Right ventricle myocardium superior (tissue), 1 donor: ENCODE measurements around the gene SMARCD2. TPM values are rescaled to one million over a fixed set of nuclear protein-coding genes. Genes with fewer than 3 reads are reported as not detected.

Experiments used
- ATAC-seq: fragments of 200-7000 bp; cut with Tn5 transposase; one replicate; pipeline ENCODE4 v1.9.1; 2020; ENCODE audit warnings: mild to moderate bottlenecking; ENCODE audit not compliant: poor library complexity
- DNase-seq: peaks from one replicate; pipeline ENCODE4 v3.0.0-alpha.2; 2020
- intact Hi-C: fragments of 100-400 bp; cut with DNase I; formaldehyde crosslinking; loops from one replicate; pipeline ENCODE4 v1.11.2; 2022
- total RNA-seq: library from RNA; stranded (reverse); fragmentation: NEBNext Ultra II Directional; extraction: Animal tissue kit (Norgen Biotek cat#: 25700); gene quantifications from one replicate; pipeline ENCODE4 v1.2.1, GENCODE V29; 2021
- donor health status: DM: no; HTN: yes; CAD: no; lungs with severe emphysema.

The SMARCD2 gene
- total RNA-seq, 1 donor from 2014 or later: 22.0 TPM

- intact Hi-C loops: no loop called here
- DNase-seq (no peak), ATAC-seq (no peak)
These were observed 7.2 kb downstream of the SMARCD2 start for GRCh38 chr17:63835167-63835720.

- ATAC-seq: no peak
- DNase-seq: no peak
- intact Hi-C loops: no loop called here
These were observed 7.9 kb downstream of the SMARCD2 start for GRCh38 chr17:63834431-63835166.

GRCh38 chr17:63833741-63834373 is 8.6 kb downstream of the SMARCD2 start:
- intact Hi-C loops: no loop called here
- no peak for ATAC-seq
- DNase-seq: no peak

GRCh38 chr17:63833026-63833740 is 9.3 kb downstream of the SMARCD2 start:
- ATAC-seq (no peak), DNase-seq (no peak)
- intact Hi-C loops: no loop called here

- intact Hi-C loops: no loop called here
- no peak for ATAC-seq
- no peak for DNase-seq
These were observed 10.0 kb downstream of the SMARCD2 start for GRCh38 chr17:63832455-63832854.

GRCh38 chr17:63832014-63832413 is 10.5 kb downstream of the SMARCD2 start:
- no peak for ATAC-seq
- no peak for DNase-seq
- intact Hi-C loops: no loop called here

- intact Hi-C loops: no loop called here
- ATAC-seq (no peak), DNase-seq (no peak)
These were observed 11.0 kb downstream of the SMARCD2 start for GRCh38 chr17:63831505-63831904.

- no peak for ATAC-seq
- intact Hi-C loops: no loop called here
These were observed 11.5 kb downstream of the SMARCD2 start for GRCh38 chr17:63830904-63831491.

GRCh38 chr17:63830278-63830677 is 12.2 kb downstream of the SMARCD2 start:
- intact Hi-C loops: no loop called here
- no peak for ATAC-seq
- no peak for DNase-seq

More at GRCh38 chr17:63830904-63831491, 11.5 kb downstream of the SMARCD2 start:
- no peak for DNase-seq

- DNase-seq: no peak
- intact Hi-C loops: no loop called here
- ATAC-seq: no peak
These were observed 13.5 kb downstream of the SMARCD2 start for GRCh38 chr17:63828936-63829335.

GRCh38 chr17:63827801-63828221 is 14.7 kb downstream of the SMARCD2 start:
- intact Hi-C loops: no loop called here
- DNase-seq: no peak
- ATAC-seq: no peak

GRCh38 chr17:63827002-63827800 is 15.3 kb downstream of the SMARCD2 start, which contains the start of the genes FTSJ3 and PSMC5:
Gene FTSJ3, minus strand, starts transcription at chr17:63827663. Its CDS starts 761 bp downstream, at chr17:63826902.
Gene PSMC5, plus strand, starts transcription at chr17:63827431. Its CDS starts 60 bp downstream, at chr17:63827491.
- DNase-seq: peak; percentile 97
- intact Hi-C loops: no loop called here

GRCh38 chr17:63826468-63827001 is 15.9 kb downstream of the SMARCD2 start:
- peak; percentile 4 for ATAC-seq

More at GRCh38 chr17:63827002-63827800, 15.3 kb downstream of the SMARCD2 start, which contains the start of the genes FTSJ3 and PSMC5:
- ATAC-seq: peak; percentile 95

GRCh38 chr17:63824362-63824761 is 18.1 kb downstream of the SMARCD2 start:
- intact Hi-C loops: no loop called here
- ATAC-seq (no peak), DNase-seq (no peak)

More at GRCh38 chr17:63826468-63827001, 15.9 kb downstream of the SMARCD2 start:
- DNase-seq: no peak
- intact Hi-C loops: no loop called here

- DNase-seq (no peak), ATAC-seq (no peak)
- intact Hi-C loops: no loop called here
These were observed 18.7 kb downstream of the SMARCD2 start for GRCh38 chr17:63823659-63824331.

- ATAC-seq (no peak), DNase-seq (no peak)
- intact Hi-C loops: no loop called here
These were observed 19.9 kb downstream of the SMARCD2 start for GRCh38 chr17:63822537-63822936.

- ATAC-seq (no peak), DNase-seq (no peak)
- intact Hi-C loops: no loop called here
These were observed 20.7 kb downstream of the SMARCD2 start for GRCh38 chr17:63821804-63822203.
